Parathyroid adenoma (tissue), 2 donors: ENCODE data around the gene DIP2C.

Source experiments
- H2AFZ ChIP-seq: fragments of 300-600 bp; sonication (generic); one replicate; pipeline ENCODE4 v1.7.0; 2017; ENCODE audit warnings: antibody characterized with exemption, mild to moderate bottlenecking
- H3K27ac ChIP-seq: fragments of 300-600 bp; sonication (generic); one replicate; pipeline ENCODE4 v1.7.0; 2017
- H3K27me3 ChIP-seq: fragments of 300-600 bp; sonication (generic); one replicate; pipeline ENCODE4 v1.7.0; 2017; ENCODE audit warnings: low read length; ENCODE audit not compliant: control insufficient read depth, insufficient read depth
- H3K36me3 ChIP-seq: fragments of 300-600 bp; sonication (generic); one replicate; pipeline ENCODE4 v1.7.0; 2017; ENCODE audit warnings: low read length; ENCODE audit not compliant: control insufficient read depth, insufficient read depth
- H3K4me1 ChIP-seq: fragments of 300-600 bp; sonication (generic); one replicate; pipeline ENCODE4 v1.7.0; 2017; ENCODE audit warnings: control low read depth
- H3K4me2 ChIP-seq: fragments of 300-600 bp; sonication (generic); one replicate; pipeline ENCODE4 v1.7.0; 2017; ENCODE audit warnings: low read length
- H3K4me3 ChIP-seq: fragments of 300-600 bp; sonication (generic); one replicate; pipeline ENCODE4 v1.7.0; 2017; ENCODE audit warnings: low read depth, low read length
- H3K79me2 ChIP-seq: fragments of 300-600 bp; sonication (generic); one replicate; pipeline ENCODE4 v1.7.0; 2017; ENCODE audit warnings: control low read depth
- H3K9ac ChIP-seq: fragments of 300-600 bp; sonication (generic); one replicate; pipeline ENCODE4 v1.7.0; 2017; ENCODE audit warnings: mild to moderate bottlenecking
- H3K9me3 ChIP-seq: fragments of 300-600 bp; sonication (generic); one replicate; pipeline ENCODE4 v1.7.0; 2017; ENCODE audit warnings: low read length; ENCODE audit not compliant: control insufficient read depth
- CTCF ChIP-seq: fragments of 300-600 bp; sonication (generic); IDR thresholded peaks from one replicate; pipeline ENCODE4 v1.7.0; 2017; ENCODE audit warnings: antibody characterized with exemption, mild to moderate bottlenecking
- donor health status: primary hyperparathyroidism.

DIP2C gene

GRCh38 chr10:384538-385305 lies 304.7 kb downstream of the DIP2C start:
- no peak overlapping the region for H3K27ac ChIP-seq
- no peak for TF ChIP-seq CTCF
- no peak overlapping the region for H3K9ac ChIP-seq
- no peaks in the 10 kb centered on the region for H3K9me3 ChIP-seq
- no peaks in the 10 kb centered on the region for H3K4me1 ChIP-seq
- H2AFZ ChIP-seq, result no peak overlapping the region
- no peaks in the 10 kb centered on the region for H3K36me3 ChIP-seq
- no peaks in the 10 kb centered on the region for H3K79me2 ChIP-seq
- no peak overlapping the region for H3K4me3 ChIP-seq
- H3K27me3 ChIP-seq, result no peaks in the 10 kb centered on the region
- H3K4me2 ChIP-seq, result no peak overlapping the region

GRCh38 chr10:383519-383918 lies 305.9 kb downstream of the DIP2C start:
- TF ChIP-seq CTCF, result no peak
- no peak overlapping the region for H2AFZ ChIP-seq
- H3K27ac ChIP-seq, result no peak overlapping the region
- H3K27me3 ChIP-seq, result no peaks in the 10 kb centered on the region
- no peaks in the 10 kb centered on the region for H3K9me3 ChIP-seq
- H3K79me2 ChIP-seq, result no peaks in the 10 kb centered on the region
- no peaks in the 10 kb centered on the region for H3K4me1 ChIP-seq
- H3K4me3 ChIP-seq, result no peak overlapping the region
- H3K4me2 ChIP-seq, result no peak overlapping the region
- no peak overlapping the region for H3K9ac ChIP-seq
- no peaks in the 10 kb centered on the region for H3K36me3 ChIP-seq

- Histone ChIP-seq H3K27me3 (no peaks in the 10 kb centered on the region), H3K4me1 (no peaks in the 10 kb centered on the region), H2AFZ (no peak overlapping the region), H3K4me2 (no peak overlapping the region), H3K9ac (no peak overlapping the region), H3K9me3 (no peaks in the 10 kb centered on the region), H3K79me2 (no peaks in the 10 kb centered on the region), H3K4me3 (no peak overlapping the region), H3K36me3 (no peaks in the 10 kb centered on the region), H3K27ac (no peak overlapping the region)
- no peak for TF ChIP-seq CTCF
Observed at GRCh38 chr10:381805-382204, 307.7 kb downstream of the DIP2C start.

GRCh38 chr10:381346-381745 lies 308.1 kb downstream of the DIP2C start:
- Histone ChIP-seq H3K27ac (no peak overlapping the region), H3K36me3 (no peaks in the 10 kb centered on the region), H3K27me3 (no peaks in the 10 kb centered on the region), H2AFZ (no peak overlapping the region), H3K79me2 (no peaks in the 10 kb centered on the region), H3K4me3 (no peak overlapping the region), H3K4me2 (no peak overlapping the region), H3K4me1 (no peaks in the 10 kb centered on the region), H3K9me3 (no peaks in the 10 kb centered on the region), H3K9ac (no peak overlapping the region)
- no peak for TF ChIP-seq CTCF

GRCh38 chr10:380313-380940 lies 309.0 kb downstream of the DIP2C start:
- Histone ChIP-seq H2AFZ (no peak overlapping the region), H3K27ac (no peak overlapping the region), H3K4me2 (no peak overlapping the region), H3K36me3 (no peaks in the 10 kb centered on the region), H3K9ac (no peak overlapping the region), H3K4me1 (no peaks in the 10 kb centered on the region), H3K4me3 (no peak overlapping the region), H3K9me3 (no peaks in the 10 kb centered on the region), H3K27me3 (no peaks in the 10 kb centered on the region), H3K79me2 (no peaks in the 10 kb centered on the region)
- TF ChIP-seq CTCF, result no peak
